ENCODE results near the gene IL20RA. TPM values are rescaled to one million over a fixed set of nuclear protein-coding genes. Genes with fewer than 3 reads are reported as not detected.
"Not testable (repeated sequence)": the region's sequence is repeated elsewhere in the genome, so short reads cannot be mapped to it uniquely, and the experiment has no call there.

The IL20RA gene
- total RNA-seq, 2 donors from 2014 or later = not detected

- no peak for ATAC-seq (replicated peaks in 1 of 2)
- peaks cover 32% of the 10 kb centered on the region for H3K27me3 Mint-ChIP-seq (ENCODE audit: low read depth)
- H3K4me1 Mint-ChIP-seq (ENCODE audit: low read depth) = peaks cover 5% of the 10 kb centered on the region
- no peaks in the 10 kb centered on the region for H3K9me3 Mint-ChIP-seq
- no peak overlapping the region for H3K27ac Mint-ChIP-seq
- DNase-seq = no peak
- H3K4me3 Mint-ChIP-seq = no peak overlapping the region
- no peaks in the 10 kb centered on the region for H3K36me3 Mint-ChIP-seq (ENCODE audit: insufficient read depth in 2 of 2)
Measured at GRCh38 chr6:136969433-136969832, 75.3 kb downstream of the IL20RA start.

- DNase-seq (no peak), ATAC-seq (replicated peaks in 1 of 2) (no peak)
- no peak overlapping the region for H3K27ac Mint-ChIP-seq
- H3K4me3 Mint-ChIP-seq = no peak overlapping the region
- H3K9me3 Mint-ChIP-seq = no peaks in the 10 kb centered on the region
- H3K36me3 Mint-ChIP-seq (ENCODE audit: insufficient read depth in 2 of 2) = no peaks in the 10 kb centered on the region
- H3K4me1 Mint-ChIP-seq (ENCODE audit: low read depth) = peaks cover 5% of the 10 kb centered on the region
- peaks cover 32% of the 10 kb centered on the region for H3K27me3 Mint-ChIP-seq (ENCODE audit: low read depth)
Measured at GRCh38 chr6:136968837-136969236, 75.9 kb downstream of the IL20RA start.

- peaks cover 32% of the 10 kb centered on the region for H3K27me3 Mint-ChIP-seq (ENCODE audit: low read depth)
- DNase-seq = peak; percentile 74
Measured at GRCh38 chr6:136967876-136968752, 76.7 kb downstream of the IL20RA start.

GRCh38 chr6:136964398-136964797 is 80.4 kb downstream of the IL20RA start:
- no peaks in the 10 kb centered on the region for H3K36me3 Mint-ChIP-seq (ENCODE audit: insufficient read depth in 2 of 2)
- no peak overlapping the region for H3K4me3 Mint-ChIP-seq
- no peak for DNase-seq
- H3K27ac Mint-ChIP-seq = no peak overlapping the region
- H3K9me3 Mint-ChIP-seq = no peaks in the 10 kb centered on the region
- H3K27me3 Mint-ChIP-seq (ENCODE audit: low read depth) = peaks cover 34% of the 10 kb centered on the region
- peaks cover 5% of the 10 kb centered on the region for H3K4me1 Mint-ChIP-seq (ENCODE audit: low read depth)
- no peak for ATAC-seq (replicated peaks in 1 of 2)

More at GRCh38 chr6:136967876-136968752, 76.7 kb downstream of the IL20RA start:
- H3K36me3 Mint-ChIP-seq (ENCODE audit: insufficient read depth in 2 of 2) = no peaks in the 10 kb centered on the region
- peaks cover 5% of the 10 kb centered on the region for H3K4me1 Mint-ChIP-seq (ENCODE audit: low read depth)
- no peaks in the 10 kb centered on the region for H3K9me3 Mint-ChIP-seq
- H3K4me3 Mint-ChIP-seq = no peak overlapping the region
- peak; percentile 91 to 92 for ATAC-seq (replicated peaks in 1 of 2)
- H3K27ac Mint-ChIP-seq = no peak overlapping the region

GRCh38 chr6:136963259-136963658 is 81.5 kb downstream of the IL20RA start:
- Mint-ChIP-seq H3K27ac (no peak overlapping the region), H3K27me3 (ENCODE audit: low read depth) (peaks cover 42% of the 10 kb centered on the region), H3K4me3 (no peak overlapping the region), H3K9me3 (no peaks in the 10 kb centered on the region), H3K4me1 (ENCODE audit: low read depth) (peaks cover 5% of the 10 kb centered on the region), H3K36me3 (ENCODE audit: insufficient read depth in 2 of 2) (no peaks in the 10 kb centered on the region)
- DNase-seq (no peak), ATAC-seq (replicated peaks in 1 of 2) (no peak)

- ATAC-seq (replicated peaks in 1 of 2) (no peak), DNase-seq (no peak)
- Mint-ChIP-seq H3K4me1 (ENCODE audit: low read depth) (peaks cover 3% of the 10 kb centered on the region), H3K27me3 (ENCODE audit: low read depth) (peaks cover 37% of the 10 kb centered on the region), H3K27ac (no peak overlapping the region), H3K36me3 (ENCODE audit: insufficient read depth in 2 of 2) (no peaks in the 10 kb centered on the region), H3K4me3 (no peak overlapping the region), H3K9me3 (no peaks in the 10 kb centered on the region)
Measured at GRCh38 chr6:136962661-136963060, 82.1 kb downstream of the IL20RA start.

GRCh38 chr6:136961848-136962247 is 82.9 kb downstream of the IL20RA start:
- no peak for ATAC-seq (replicated peaks in 1 of 2)
- H3K27me3 Mint-ChIP-seq (ENCODE audit: low read depth) = peaks cover 29% of the 10 kb centered on the region
- DNase-seq = no peak
- peaks cover 5% of the 10 kb centered on the region for H3K4me1 Mint-ChIP-seq (ENCODE audit: low read depth)
- no peaks in the 10 kb centered on the region for H3K9me3 Mint-ChIP-seq
- no peak overlapping the region for H3K27ac Mint-ChIP-seq
- H3K4me3 Mint-ChIP-seq = no peak overlapping the region
- no peaks in the 10 kb centered on the region for H3K36me3 Mint-ChIP-seq (ENCODE audit: insufficient read depth in 2 of 2)

GRCh38 chr6:136960781-136961180 is 84.0 kb downstream of the IL20RA start:
- Mint-ChIP-seq H3K4me3 (no peak overlapping the region), H3K36me3 (ENCODE audit: insufficient read depth in 2 of 2) (no peaks in the 10 kb centered on the region)

GRCh38 chr6:136959935-136960334 is 84.8 kb downstream of the IL20RA start:
- peaks cover 23% of the 10 kb centered on the region for H3K27me3 Mint-ChIP-seq (ENCODE audit: low read depth)
- H3K4me3 Mint-ChIP-seq; H3K4me1 Mint-ChIP-seq (ENCODE audit: low read depth); ATAC-seq (replicated peaks in 1 of 2); H3K27ac Mint-ChIP-seq; DNase-seq; H3K9me3 Mint-ChIP-seq; H3K36me3 Mint-ChIP-seq (ENCODE audit: insufficient read depth in 2 of 2): not testable (repeated sequence)

More at GRCh38 chr6:136960781-136961180, 84.0 kb downstream of the IL20RA start:
- Mint-ChIP-seq H3K4me1 (ENCODE audit: low read depth) (peaks cover 8% of the 10 kb centered on the region), H3K9me3 (no peaks in the 10 kb centered on the region), H3K27me3 (ENCODE audit: low read depth) (peaks cover 23% of the 10 kb centered on the region), H3K27ac (no peak overlapping the region)
- DNase-seq (no peak), ATAC-seq (replicated peaks in 1 of 2) (no peak)

GRCh38 chr6:136959471-136959891 is 85.3 kb downstream of the IL20RA start:
- DNase-seq = no peak
- Mint-ChIP-seq H3K36me3 (ENCODE audit: insufficient read depth in 2 of 2) (no peaks in the 10 kb centered on the region), H3K27me3 (ENCODE audit: low read depth) (peaks cover 26% of the 10 kb centered on the region), H3K27ac (no peak overlapping the region), H3K4me1 (ENCODE audit: low read depth) (peaks cover 8% of the 10 kb centered on the region), H3K9me3 (no peaks in the 10 kb centered on the region), H3K4me3 (no peak overlapping the region)
- no peak for ATAC-seq (replicated peaks in 1 of 2)

- H3K36me3 Mint-ChIP-seq (ENCODE audit: insufficient read depth in 2 of 2) = no peaks in the 10 kb centered on the region
- peaks cover 27% of the 10 kb centered on the region for H3K27me3 Mint-ChIP-seq (ENCODE audit: low read depth)
- peaks cover 8% of the 10 kb centered on the region for H3K4me1 Mint-ChIP-seq (ENCODE audit: low read depth)
- no peaks in the 10 kb centered on the region for H3K9me3 Mint-ChIP-seq
- ATAC-seq (replicated peaks in 1 of 2) (no peak), DNase-seq (no peak)
- no peak overlapping the region for H3K27ac Mint-ChIP-seq
- no peak overlapping the region for H3K4me3 Mint-ChIP-seq
Measured at GRCh38 chr6:136958168-136958567, 86.6 kb downstream of the IL20RA start.

- H3K27me3 Mint-ChIP-seq (ENCODE audit: low read depth) = peaks cover 28% of the 10 kb centered on the region
- H3K4me1 Mint-ChIP-seq (ENCODE audit: low read depth) = peaks cover 8% of the 10 kb centered on the region
- ATAC-seq (replicated peaks in 1 of 2) (no peak), DNase-seq (no peak)
- H3K36me3 Mint-ChIP-seq (ENCODE audit: insufficient read depth in 2 of 2) = no peaks in the 10 kb centered on the region
- H3K4me3 Mint-ChIP-seq = no peak overlapping the region
- H3K27ac Mint-ChIP-seq = no peak overlapping the region
- no peaks in the 10 kb centered on the region for H3K9me3 Mint-ChIP-seq
Measured at GRCh38 chr6:136956590-136957544, 87.9 kb downstream of the IL20RA start.

- Mint-ChIP-seq H3K36me3 (ENCODE audit: insufficient read depth in 2 of 2) (no peaks in the 10 kb centered on the region), H3K27ac (no peak overlapping the region), H3K27me3 (ENCODE audit: low read depth) (peaks cover 24% of the 10 kb centered on the region), H3K9me3 (no peaks in the 10 kb centered on the region), H3K4me3 (no peak overlapping the region), H3K4me1 (ENCODE audit: low read depth) (peaks cover 8% of the 10 kb centered on the region)
- ATAC-seq (replicated peaks in 1 of 2) (no peak), DNase-seq (no peak)
Measured at GRCh38 chr6:136955123-136955522, 89.6 kb downstream of the IL20RA start.
